Neural cell (in vitro differentiated cells): Measurements from ENCODE around the gene MACIR.

ENCODE experiments used
- EP300 ChIP-seq: fragments of 450-650 bp; conservative IDR thresholded peaks from 2 replicates; pipeline ENCODE4 v1.6.1; 2014; ENCODE audit warnings: antibody characterized with exemption, mild to moderate bottlenecking, moderate library complexity; ENCODE audit not compliant: poor library complexity, severe bottlenecking
- EZH2 ChIP-seq: fragments of 200-600, 300-800 bp; shearing (Covaris generic), sonication (generic); IDR thresholded peaks from 2 replicates; pipeline ENCODE4 v1.6.1; 2014; ENCODE audit warnings: antibody characterized with exemption, low read length, borderline replicate concordance, mild to moderate bottlenecking; ENCODE audit not compliant: insufficient read depth, poor library complexity, severe bottlenecking
- MXI1 ChIP-seq: fragments of 450-650 bp; conservative IDR thresholded peaks from 2 replicates; pipeline ENCODE4 v1.6.1; 2014; ENCODE audit warnings: antibody characterized with exemption, mild to moderate bottlenecking; ENCODE audit not compliant: poor library complexity, severe bottlenecking
- POLR2AphosphoS5 ChIP-seq: IDR thresholded peaks from 2 replicates; pipeline ENCODE4 v1.6.1; 2012
- RAD21 ChIP-seq: fragments of 450-650 bp; conservative IDR thresholded peaks from 2 replicates; pipeline ENCODE4 v1.6.1; 2014; ENCODE audit warnings: antibody characterized with exemption, mild to moderate bottlenecking, moderate library complexity
- SMC3 ChIP-seq: fragments of 450-650 bp; conservative IDR thresholded peaks from 2 replicates; pipeline ENCODE4 v1.6.1; 2014; ENCODE audit warnings: antibody characterized with exemption, mild to moderate bottlenecking, moderate library complexity; ENCODE audit not compliant: poor library complexity
- TAF1 ChIP-seq: IDR thresholded peaks from 2 replicates; pipeline ENCODE4 v1.6.1; 2012; ENCODE audit warnings: low read depth
- TF ChIP-seq, protein P1 (sequence below): fragments of 450-650 bp; IDR thresholded peaks from 2 replicates; pipeline ENCODE4 v1.5.1; 2014; ENCODE audit warnings: antibody characterized with exemption, mild to moderate bottlenecking, moderate library complexity; ENCODE audit not compliant: poor library complexity, severe bottlenecking

GRCh38 chr5:103272377-103272776 lies 13.8 kb downstream of the MACIR start:
- TF ChIP-seq, protein P1, sequence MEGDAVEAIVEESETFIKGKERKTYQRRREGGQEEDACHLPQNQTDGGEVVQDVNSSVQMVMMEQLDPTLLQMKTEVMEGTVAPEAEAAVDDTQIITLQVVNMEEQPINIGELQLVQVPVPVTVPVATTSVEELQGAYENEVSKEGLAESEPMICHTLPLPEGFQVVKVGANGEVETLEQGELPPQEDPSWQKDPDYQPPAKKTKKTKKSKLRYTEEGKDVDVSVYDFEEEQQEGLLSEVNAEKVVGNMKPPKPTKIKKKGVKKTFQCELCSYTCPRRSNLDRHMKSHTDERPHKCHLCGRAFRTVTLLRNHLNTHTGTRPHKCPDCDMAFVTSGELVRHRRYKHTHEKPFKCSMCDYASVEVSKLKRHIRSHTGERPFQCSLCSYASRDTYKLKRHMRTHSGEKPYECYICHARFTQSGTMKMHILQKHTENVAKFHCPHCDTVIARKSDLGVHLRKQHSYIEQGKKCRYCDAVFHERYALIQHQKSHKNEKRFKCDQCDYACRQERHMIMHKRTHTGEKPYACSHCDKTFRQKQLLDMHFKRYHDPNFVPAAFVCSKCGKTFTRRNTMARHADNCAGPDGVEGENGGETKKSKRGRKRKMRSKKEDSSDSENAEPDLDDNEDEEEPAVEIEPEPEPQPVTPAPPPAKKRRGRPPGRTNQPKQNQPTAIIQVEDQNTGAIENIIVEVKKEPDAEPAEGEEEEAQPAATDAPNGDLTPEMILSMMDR = no peak
- no peak for TF ChIP-seq EP300
- no peak for TF ChIP-seq POLR2AphosphoS5
- TF ChIP-seq TAF1 = no peak
- no peak for TF ChIP-seq EZH2
- no peak for TF ChIP-seq RAD21
- no peak for TF ChIP-seq MXI1
- no peak for TF ChIP-seq SMC3
